IMR-90 (cell line): ENCODE results near the gene CENPF. TPM values are rescaled to one million over a fixed set of nuclear protein-coding genes. Genes with fewer than 3 reads are reported as not detected.

Source experiments
- ATAC-seq: fragments of 200-7000 bp; cut with Tn5 transposase; 2 replicates; pipeline ENCODE4 v1.9.1; 2020; ENCODE audit warnings: low read depth, mild to moderate bottlenecking, moderate library complexity
- BruUV-seq: library from RNA; stranded (reverse); fragments of 400-500 nt; replicated peaks from 2 replicates; lab custom pipeline; 2021; lab: Mats Ljungman, UMichigan
- CTCF ChIA-PET: fragments of 300-600 bp; formaldehyde crosslinking; extraction: SDS; loops from one replicate; lab custom pipeline; 2021; ENCODE audit warnings: antibody characterized with exemption; lab: Yijun Ruan, JAX
- POLR2A ChIA-PET: fragments of 300-600 bp; sonication (Branson Sonifier 250); formaldehyde crosslinking; loops from one replicate; lab custom pipeline; 2022; ENCODE audit warnings: antibody characterized with exemption; ENCODE audit not compliant: unreplicated experiment; lab: Charles Lee
- DNase-seq: peaks from one replicate; pipeline ENCODE4 v3.0.0; 2013
- H2AFZ ChIP-seq: replicated peaks from 2 replicates; pipeline ENCODE3; 2013; ENCODE audit warnings: low read length, mild to moderate bottlenecking; ENCODE audit not compliant: poor library complexity
- H2AK5ac ChIP-seq: 2 replicates; pipeline ENCODE4 v1.6.1; 2013; ENCODE audit warnings: low read depth, low read length, inconsistent platforms
- H2AK9ac ChIP-seq: replicated peaks from 2 replicates; pipeline ENCODE3; 2013; ENCODE audit warnings: mild to moderate bottlenecking, low read depth, low read length, moderate library complexity; ENCODE audit not compliant: poor library complexity
- H2BK120ac ChIP-seq: 2 replicates; pipeline ENCODE4 v1.6.1; 2013; ENCODE audit warnings: low read depth, low read length, inconsistent platforms
- H2BK15ac ChIP-seq: 3 replicates; pipeline ENCODE4 v1.6.1; 2013; ENCODE audit warnings: low read depth, low read length, inconsistent platforms
- H2BK20ac ChIP-seq: 2 replicates; pipeline ENCODE4 v1.6.1; 2013; ENCODE audit warnings: low read depth, mild to moderate bottlenecking, inconsistent platforms, low read length, moderate library complexity
- H2BK5ac ChIP-seq: 2 replicates; pipeline ENCODE4 v1.6.1; 2013; ENCODE audit warnings: mild to moderate bottlenecking, low read depth, low read length, inconsistent platforms; ENCODE audit not compliant: poor library complexity, severe bottlenecking
- H3K14ac ChIP-seq: replicated peaks from 2 replicates; pipeline ENCODE4 v1.6.1; 2013; ENCODE audit warnings: low read depth, low read length, inconsistent platforms
- H3K18ac ChIP-seq: 2 replicates; pipeline ENCODE4 v1.6.1; 2013; ENCODE audit warnings: low read depth, low read length, control low read depth
- H3K23ac ChIP-seq: 2 replicates; pipeline ENCODE4 v1.6.1; 2013; ENCODE audit warnings: low read depth, low read length, inconsistent platforms
- H3K27ac ChIP-seq: 2 replicates; pipeline ENCODE4 v1.5.1; 2013; ENCODE audit warnings: mild to moderate bottlenecking, control low read depth, low read length; ENCODE audit not compliant: insufficient read depth
- H3K27me3 ChIP-seq: 2 replicates; pipeline ENCODE4 v1.6.1; 2013; ENCODE audit warnings: low read length; ENCODE audit not compliant: control insufficient read depth, insufficient read depth
- H3K36me3 ChIP-seq: 2 replicates; pipeline ENCODE4 v1.6.1; 2013; ENCODE audit warnings: low read length, mixed read lengths; ENCODE audit not compliant: control insufficient read depth, insufficient read depth
- H3K4ac ChIP-seq: 2 replicates; pipeline ENCODE4 v1.6.1; 2013; ENCODE audit warnings: low read depth, low read length, inconsistent platforms
- H3K4me1 ChIP-seq: 2 replicates; pipeline ENCODE4 v1.6.1; 2013; ENCODE audit warnings: low read length, mixed read lengths; ENCODE audit not compliant: control insufficient read depth, insufficient read depth
- H3K4me2 ChIP-seq: 2 replicates; pipeline ENCODE4 v1.6.1; 2013; ENCODE audit warnings: low read depth, mild to moderate bottlenecking, control low read depth, low read length, moderate library complexity
- H3K4me3 ChIP-seq: 2 replicates; pipeline ENCODE4 v1.5.1; 2013; ENCODE audit warnings: low read depth, mild to moderate bottlenecking, control low read depth, low read length, moderate library complexity; ENCODE audit not compliant: insufficient read depth
- H3K56ac ChIP-seq: 2 replicates; pipeline ENCODE4 v1.6.1; 2013; ENCODE audit warnings: low read length, inconsistent platforms; ENCODE audit not compliant: insufficient read depth; ENCODE audit errors: extremely low read depth
- H3K79me1 ChIP-seq, 2 experiments: 2 replicates each; pipeline ENCODE4 v1.6.1; 2013; ENCODE audit warnings: low read length in 2 of 2, inconsistent platforms in 1 of 2, low read depth in 1 of 2
- H3K9ac ChIP-seq: 2 replicates; pipeline ENCODE4 v1.6.1; 2013; ENCODE audit warnings: low read depth, low read length, control low read depth
- H3K9me1 ChIP-seq: 2 replicates; pipeline ENCODE4 v1.6.1; 2013; ENCODE audit warnings: low read length, inconsistent platforms; ENCODE audit not compliant: insufficient read depth
- H3K9me3 ChIP-seq: 2 replicates; pipeline ENCODE4 v1.6.1; 2013; ENCODE audit warnings: low read length; ENCODE audit not compliant: control insufficient read depth, insufficient read depth
- H4K20me1 ChIP-seq: 2 replicates; pipeline ENCODE4 v1.6.1; 2013; ENCODE audit warnings: low read length, inconsistent platforms; ENCODE audit not compliant: insufficient read depth
- H4K5ac ChIP-seq: 2 replicates; pipeline ENCODE4 v1.6.1; 2013; ENCODE audit warnings: mild to moderate bottlenecking, low read depth, low read length, control low read depth
- H4K8ac ChIP-seq, 2 experiments: 2 replicates each; pipeline ENCODE4 v1.6.1; 2013; ENCODE audit warnings: low read depth in 2 of 2, low read length in 2 of 2, control low read depth in 1 of 2, inconsistent platforms in 1 of 2
- H4K91ac ChIP-seq: 2 replicates; pipeline ENCODE4 v1.6.1; 2013; ENCODE audit warnings: low read depth, low read length, inconsistent platforms; ENCODE audit not compliant: insufficient read depth
- BHLHE40 ChIP-seq: fragments of 150-350 bp; IDR thresholded peaks from 2 replicates; pipeline ENCODE4 v1.6.1; 2016; ENCODE audit warnings: mild to moderate bottlenecking, low read depth, low read length
- CEBPB ChIP-seq: IDR thresholded peaks from 2 replicates; pipeline ENCODE4 v1.6.1; 2012; ENCODE audit warnings: low read depth, low read length, improper control_type of control experiment
- CHD1 ChIP-seq: IDR thresholded peaks from 2 replicates; pipeline ENCODE4 v1.6.1; 2012; ENCODE audit warnings: low read depth, low read length, improper control_type of control experiment
- CTCF ChIP-seq: conservative IDR thresholded peaks from 2 replicates; pipeline ENCODE4 v1.5.1; 2012; ENCODE audit warnings: mild to moderate bottlenecking, low read depth, low read length, improper control_type of control experiment
- ELK1 ChIP-seq: fragments of 150-350 bp; IDR thresholded peaks from 2 replicates; pipeline ENCODE4 v1.6.1; 2016; ENCODE audit warnings: low read depth, mild to moderate bottlenecking, low read length, moderate library complexity, borderline replicate concordance
- FOS ChIP-seq: fragments of 150-350 bp; IDR thresholded peaks from 2 replicates; pipeline ENCODE4 v1.6.1; 2016; ENCODE audit warnings: low read depth, low read length
- MAFK ChIP-seq: IDR thresholded peaks from 2 replicates; pipeline ENCODE4 v1.6.1; 2012; ENCODE audit warnings: low read depth, low read length, improper control_type of control experiment
- MAZ ChIP-seq: IDR thresholded peaks from 2 replicates; pipeline ENCODE4 v1.6.1; 2012; ENCODE audit warnings: low read depth, mild to moderate bottlenecking, low read length, improper control_type of control experiment, moderate library complexity, borderline replicate concordance
- MXI1 ChIP-seq: IDR thresholded peaks from 2 replicates; pipeline ENCODE4 v1.6.1; 2012; ENCODE audit warnings: low read depth, mild to moderate bottlenecking, low read length, moderate library complexity, borderline replicate concordance
- NFE2L2 ChIP-seq: fragments of 150-350 bp; IDR thresholded peaks from 2 replicates; pipeline ENCODE4 v1.6.1; 2016; ENCODE audit warnings: low read depth, mild to moderate bottlenecking, low read length
- POLR2A ChIP-seq: IDR thresholded peaks from 2 replicates; pipeline ENCODE4 v1.6.1; 2012; ENCODE audit warnings: mild to moderate bottlenecking, low read depth, low read length
- RAD21 ChIP-seq: IDR thresholded peaks from 2 replicates; pipeline ENCODE4 v1.6.1; 2012; ENCODE audit warnings: low read length, improper control_type of control experiment
- RCOR1 ChIP-seq: IDR thresholded peaks from 2 replicates; pipeline ENCODE4 v1.6.1; 2012; ENCODE audit warnings: mild to moderate bottlenecking, low read length, improper control_type of control experiment; ENCODE audit not compliant: insufficient replicate concordance
- RFX5 ChIP-seq: IDR thresholded peaks from 2 replicates; pipeline ENCODE4 v1.8.0; 2012; ENCODE audit warnings: low read depth, mild to moderate bottlenecking, low read length, moderate library complexity
- SMC3 ChIP-seq: fragments of 150-350 bp; IDR thresholded peaks from 2 replicates; pipeline ENCODE4 v1.6.1; 2016; ENCODE audit warnings: low read depth, mild to moderate bottlenecking, antibody characterized with exemption, low read length, moderate library complexity
- USF2 ChIP-seq: fragments of 150-350 bp; IDR thresholded peaks from 2 replicates; pipeline ENCODE4 v1.6.1; 2017; ENCODE audit warnings: mild to moderate bottlenecking, antibody characterized with exemption, low read length, low read depth
- WGBS, 2 experiments: methylation state at CpG; one replicate each; pipeline versions ENCODE4 v1.1.5 to v1.1.7; 2013; ENCODE audit warnings: missing lambda C conversion rate in 2 of 2; ENCODE audit not compliant: insufficient read length in 1 of 2; ENCODE audit errors: extremely low coverage in 2 of 2; 5-methylcytosine and 5-hydroxymethylcytosine counted together
- dilution Hi-C: fragments of 300-500 bp; cut with HindIII; formaldehyde crosslinking; loops from one replicate; pipeline ENCODE4 v1.14.3; 2018; ENCODE audit warnings: low sequenced_read_pairs; ENCODE audit not compliant: unreplicated experiment
- in situ Hi-C: fragments of 300-500 bp; cut with MboI; formaldehyde crosslinking; loops from 3 replicates; pipeline ENCODE4 v1.14.3; 2019; ENCODE audit warnings: low sequenced_read_pairs, inconsistent platforms, mixed read lengths
- intact Hi-C: fragments of 100-400 bp; cut with micrococcal nuclease; formaldehyde crosslinking; loops from 2 replicates; pipeline ENCODE4 v1.10.0; 2022
- polyA plus RNA-seq, 3 experiments: library from polyadenylated mRNA; depleted of rRNA; stranded (reverse); fragments of >200 nt; gene quantifications; 2 replicates each; pipeline ENCODE4 v1.2.3, GENCODE V29; 2012; ENCODE audit warnings: low replicate concordance in 1 of 3
- total RNA-seq: library from RNA; depleted of rRNA; stranded (reverse); fragments of >200 nt; gene quantifications from 2 replicates; pipeline ENCODE4 v1.2.3, GENCODE V29; 2012

Gene CENPF
- total and polyA plus RNA-seq, 2 of the 4 experiments (the other 2 are of a cell fraction) = 20.9 to 51.8 TPM

- H4K20me1 ChIP-seq = no peaks in the 10 kb centered on the region
- no peak overlapping the region for H2AK5ac ChIP-seq
- peak overlapping the region in 1 of 2 experiments; percentile 26; a peak in 1 of 4 replicates for H4K8ac ChIP-seq
- WGBS, 2 experiments = 30% methylated on average over 2 of the region's 4 CpGs; no CpG with 5 or more reads in 1 of the 2 experiments
- H3K27me3 ChIP-seq = no peaks in the 10 kb centered on the region
- no peak overlapping the region for H3K14ac ChIP-seq
- peak overlapping the region; percentile 84; the same call in 1 of the 2 replicates for H4K5ac ChIP-seq
- no peaks in the 10 kb centered on the region for H3K9me3 ChIP-seq
- H3K79me1 ChIP-seq = no peaks in the 10 kb centered on the region
- no peaks in the 10 kb centered on the region for H3K36me3 ChIP-seq
- no peak overlapping the region for H4K91ac ChIP-seq
- intact Hi-C loops (no loop called here), in situ Hi-C loops (no loop called here), dilution Hi-C loops (no loop called here)
- H2BK20ac ChIP-seq = peak overlapping the region; percentile 9; the same call in 1 of the 2 replicates
- no TSS peak for BruUV-seq
- DNase-seq (no peak), ATAC-seq (no peak; the same call in 1 of the 2 replicates)
- H2AFZ ChIP-seq = peak overlapping the region; percentile 85
- ChIA-PET CTCF (no interaction called here), POLR2A (no interaction called here)
- H3K56ac ChIP-seq = no peak overlapping the region
- peak overlapping the region; percentile 3 for H2AK9ac ChIP-seq
- no peak overlapping the region for H3K4me3 ChIP-seq
- H3K4me1 ChIP-seq = peaks cover 5% of the 10 kb centered on the region; the same call in 1 of the 2 replicates
- H2BK120ac ChIP-seq = peak overlapping the region; percentile 26; the same call in 1 of the 2 replicates
- H3K9me1 ChIP-seq = no peaks in the 10 kb centered on the region
- TF ChIP-seq USF2 = no peak
- TF ChIP-seq POLR2A = no peak
- no peak for TF ChIP-seq RAD21
- TF ChIP-seq SMC3 = no peak
- TF ChIP-seq MAZ = no peak
- no peak for TF ChIP-seq NFE2L2
- TF ChIP-seq CHD1 = no peak
- TF ChIP-seq MXI1 = no peak
- no peak for TF ChIP-seq BHLHE40
- TF ChIP-seq CEBPB = no peak
- TF ChIP-seq RFX5 = no peak
- no peak for TF ChIP-seq FOS
- TF ChIP-seq CTCF = no peak
- TF ChIP-seq MAFK = no peak
- TF ChIP-seq ELK1 = no peak
- TF ChIP-seq RCOR1 = no peak
- no peak overlapping the region for H3K23ac ChIP-seq
- no peak overlapping the region for H2BK15ac ChIP-seq
- H3K4me2 ChIP-seq = peak overlapping the region; percentile 66; the same call in 1 of the 2 replicates
- H3K9ac ChIP-seq = no peak overlapping the region
- peak overlapping the region; percentile 75; the same call in 1 of the 2 replicates for H3K18ac ChIP-seq
- H2BK5ac ChIP-seq = no peak overlapping the region
- H3K4ac ChIP-seq = no peak overlapping the region
- no peak overlapping the region for H3K27ac ChIP-seq
Measured at GRCh38 chr1:214700437-214700836, 97.4 kb downstream of the CENPF start.
